Measurements from ENCODE around the gene ARHGAP31.

DNA sequence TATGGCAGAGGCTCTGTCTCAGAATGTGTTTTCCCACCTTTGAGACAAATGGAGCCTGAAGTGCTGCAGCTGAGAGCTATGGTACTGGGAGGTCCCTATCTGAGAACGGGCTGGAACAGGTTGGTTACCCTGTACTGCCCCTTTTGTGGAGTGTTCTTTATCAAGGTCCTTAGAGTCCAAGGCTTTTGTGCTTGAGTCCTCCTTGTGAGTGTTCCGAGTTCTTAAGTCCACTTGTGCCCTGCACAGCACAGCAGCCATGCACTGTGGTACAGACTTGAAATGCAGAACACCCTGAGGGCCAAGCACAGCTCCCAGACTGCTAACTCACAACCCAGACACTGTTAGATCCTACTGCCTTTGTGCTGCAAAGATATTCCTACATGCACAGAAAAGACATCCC, 67.8 kb downstream of the ARHGAP31 start:
- TF ChIP-seq, protein P1, sequence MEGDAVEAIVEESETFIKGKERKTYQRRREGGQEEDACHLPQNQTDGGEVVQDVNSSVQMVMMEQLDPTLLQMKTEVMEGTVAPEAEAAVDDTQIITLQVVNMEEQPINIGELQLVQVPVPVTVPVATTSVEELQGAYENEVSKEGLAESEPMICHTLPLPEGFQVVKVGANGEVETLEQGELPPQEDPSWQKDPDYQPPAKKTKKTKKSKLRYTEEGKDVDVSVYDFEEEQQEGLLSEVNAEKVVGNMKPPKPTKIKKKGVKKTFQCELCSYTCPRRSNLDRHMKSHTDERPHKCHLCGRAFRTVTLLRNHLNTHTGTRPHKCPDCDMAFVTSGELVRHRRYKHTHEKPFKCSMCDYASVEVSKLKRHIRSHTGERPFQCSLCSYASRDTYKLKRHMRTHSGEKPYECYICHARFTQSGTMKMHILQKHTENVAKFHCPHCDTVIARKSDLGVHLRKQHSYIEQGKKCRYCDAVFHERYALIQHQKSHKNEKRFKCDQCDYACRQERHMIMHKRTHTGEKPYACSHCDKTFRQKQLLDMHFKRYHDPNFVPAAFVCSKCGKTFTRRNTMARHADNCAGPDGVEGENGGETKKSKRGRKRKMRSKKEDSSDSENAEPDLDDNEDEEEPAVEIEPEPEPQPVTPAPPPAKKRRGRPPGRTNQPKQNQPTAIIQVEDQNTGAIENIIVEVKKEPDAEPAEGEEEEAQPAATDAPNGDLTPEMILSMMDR (IDR thresholded peaks at IDR 0.05) = no peak
- no peak for TF ChIP-seq POLR2AphosphoS5 (IDR thresholded peaks at IDR 0.05)
- no peak for TF ChIP-seq EP300 (IDR thresholded peaks at IDR 0.05)
- TF ChIP-seq POLR2A (IDR thresholded peaks at IDR 0.05) = no peak

All from gastroesophageal sphincter (tissue), 3 donors.